ENCODE data around the gene ZNF462.
"Not testable (repeated sequence)": the region's sequence is repeated elsewhere in the genome, so short reads cannot be mapped to it uniquely, and the experiment has no call there.

The ZNF462 gene

GRCh38 chr9:106846307-106846706 is 16.7 kb upstream of the ZNF462 start:
- ChIA-PET POLR2A (no interaction called here), CTCF (no interaction called here)
- no peak for TF ChIP-seq LEF1 (IDR thresholded peaks at IDR 0.05; ENCODE audit: borderline replicate concordance)
- TF ChIP-seq TARDBP (IDR thresholded peaks at IDR 0.05) = no peak
- no peak for TF ChIP-seq CTBP1 (IDR thresholded peaks at IDR 0.05; ENCODE audit: borderline replicate concordance)
- DNase-seq (ENCODE audit: extremely low spot score) = no peak

GRCh38 chr9:106846857-106847256 is 16.1 kb upstream of the ZNF462 start:
- no peak for TF ChIP-seq FOXK2 (IDR thresholded peaks at IDR 0.05)
- no peak for TF ChIP-seq ELF4 (IDR thresholded peaks at IDR 0.05)
- no peak for TF ChIP-seq BHLHE40 (IDR thresholded peaks at IDR 0.05; ENCODE audit: borderline replicate concordance)
- TF ChIP-seq HDGF (IDR thresholded peaks at IDR 0.05; ENCODE audit: borderline replicate concordance) = no peak
- no peak for TF ChIP-seq FOXM1 (IDR thresholded peaks at IDR 0.05; ENCODE audit: borderline replicate concordance)
- TF ChIP-seq SP1 (IDR thresholded peaks at IDR 0.05) = no peak
- no peak for TF ChIP-seq TARDBP (IDR thresholded peaks at IDR 0.05)
- TF ChIP-seq NFRKB (IDR thresholded peaks at IDR 0.05) = no peak
- TF ChIP-seq FOXA1 (IDR thresholded peaks at IDR 0.05) = no peak
- TF ChIP-seq L3MBTL2 (conservative IDR thresholded peaks at IDR 0.05) = no peak
- TF ChIP-seq SUZ12 (IDR thresholded peaks at IDR 0.05) = no peak
- no peak for TF ChIP-seq LEF1 (IDR thresholded peaks at IDR 0.05; ENCODE audit: borderline replicate concordance)
- no peak for TF ChIP-seq ARNT (IDR thresholded peaks at IDR 0.05)
- no peak for TF ChIP-seq ZNF384 (IDR thresholded peaks at IDR 0.05)
- TF ChIP-seq, protein P1, sequence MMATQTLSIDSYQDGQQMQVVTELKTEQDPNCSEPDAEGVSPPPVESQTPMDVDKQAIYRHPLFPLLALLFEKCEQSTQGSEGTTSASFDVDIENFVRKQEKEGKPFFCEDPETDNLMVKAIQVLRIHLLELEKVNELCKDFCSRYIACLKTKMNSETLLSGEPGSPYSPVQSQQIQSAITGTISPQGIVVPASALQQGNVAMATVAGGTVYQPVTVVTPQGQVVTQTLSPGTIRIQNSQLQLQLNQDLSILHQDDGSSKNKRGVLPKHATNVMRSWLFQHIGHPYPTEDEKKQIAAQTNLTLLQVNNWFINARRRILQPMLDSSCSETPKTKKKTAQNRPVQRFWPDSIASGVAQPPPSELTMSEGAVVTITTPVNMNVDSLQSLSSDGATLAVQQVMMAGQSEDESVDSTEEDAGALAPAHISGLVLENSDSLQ (IDR thresholded peaks at IDR 0.05) = no peak
- TF ChIP-seq CTBP1 (IDR thresholded peaks at IDR 0.05; ENCODE audit: borderline replicate concordance) = no peak
- ChIA-PET CTCF (no interaction called here), POLR2A (no interaction called here)
- DNase-seq (ENCODE audit: extremely low spot score) = no peak

DNA sequence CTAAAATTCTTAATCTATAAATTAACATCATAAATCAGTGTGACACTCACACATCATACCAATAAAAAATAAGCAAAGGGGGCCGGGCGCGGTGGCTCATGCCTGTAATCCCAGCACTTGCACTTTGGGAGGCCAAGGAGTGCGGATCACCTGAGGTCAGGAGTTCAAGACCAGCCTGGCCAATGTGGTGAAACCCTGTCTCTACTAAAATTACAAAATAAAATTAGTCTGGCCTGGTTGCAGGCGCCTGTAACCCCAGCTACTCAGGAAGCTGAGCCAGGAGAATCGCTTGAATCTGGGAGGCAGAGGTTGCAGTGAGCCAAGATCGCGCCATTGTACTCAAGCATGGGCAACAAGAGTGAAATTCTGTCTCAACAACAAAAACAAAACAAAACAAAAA is 11.3 kb upstream of the ZNF462 start:
- DNase-seq (ENCODE audit: extremely low spot score); POLR2A ChIA-PET; CTCF ChIA-PET: not testable (repeated sequence)

GRCh38 chr9:106857811-106858470 is 5.0 kb upstream of the ZNF462 start:
- POLR2A ChIA-PET = no interaction called here
- CTCF ChIA-PET = no interaction called here
- no peak for TF ChIP-seq ARNT (IDR thresholded peaks at IDR 0.05)
- TF ChIP-seq LEF1 (IDR thresholded peaks at IDR 0.05; ENCODE audit: borderline replicate concordance) = no peak
- no peak for TF ChIP-seq FOXA1 (IDR thresholded peaks at IDR 0.05)
- no peak for TF ChIP-seq ELF4 (IDR thresholded peaks at IDR 0.05)
- TF ChIP-seq FOXK2 (IDR thresholded peaks at IDR 0.05) = no peak
- TF ChIP-seq HDGF (IDR thresholded peaks at IDR 0.05; ENCODE audit: borderline replicate concordance) = no peak
- no peak for TF ChIP-seq SP1 (IDR thresholded peaks at IDR 0.05)
- TF ChIP-seq BHLHE40 (IDR thresholded peaks at IDR 0.05; ENCODE audit: borderline replicate concordance) = no peak
- no peak for DNase-seq (ENCODE audit: extremely low spot score)

DNA sequence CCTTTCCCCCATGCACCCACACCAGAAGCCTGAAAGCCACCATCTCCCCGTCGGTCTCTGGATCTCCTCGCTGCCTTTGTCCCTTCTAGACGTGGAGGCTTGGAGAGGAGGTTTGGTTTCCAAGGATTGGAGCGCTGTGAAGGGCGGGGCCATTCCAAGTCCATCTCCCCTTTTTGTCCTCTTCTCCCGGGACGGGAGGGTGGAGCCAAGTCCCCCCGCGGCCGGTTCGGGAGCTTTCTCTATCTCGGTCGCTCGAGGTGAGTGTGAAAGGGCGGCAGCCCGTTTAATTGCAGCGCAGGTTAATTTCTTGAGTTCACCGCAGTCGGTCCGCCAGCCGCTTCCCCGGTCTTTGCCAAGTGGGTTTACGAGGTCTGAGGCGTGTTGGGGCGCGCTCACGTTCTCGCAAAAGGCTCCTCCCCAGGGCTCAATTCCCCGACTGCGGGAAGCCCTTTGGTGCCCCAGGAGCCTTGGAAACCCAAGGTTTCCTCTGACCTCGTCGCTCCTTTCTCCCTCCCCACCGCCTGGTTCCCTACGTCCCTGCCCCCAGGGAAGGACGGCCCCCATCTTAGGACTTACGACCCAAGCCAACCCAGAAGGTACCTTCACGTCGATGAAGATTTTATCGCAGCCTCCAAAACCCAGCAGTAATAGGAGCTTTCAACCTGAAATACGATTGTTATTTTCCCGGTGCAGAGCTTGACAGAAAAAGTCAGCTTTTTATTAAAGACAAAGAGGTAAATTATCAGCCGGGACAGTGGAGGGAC is 2.8 kb upstream of the ZNF462 start:
- CTCF ChIA-PET = no interaction called here
- POLR2A ChIA-PET = interaction anchor here (1.5 kb wide), 1 partner anchor 62 kb away, joined by 5 read pairs; no protein-coding TSS in a partner anchor
- TF ChIP-seq ZNF384 (IDR thresholded peaks at IDR 0.05) = no peak
- TF ChIP-seq FOXK2 (IDR thresholded peaks at IDR 0.05) = no peak
- TF ChIP-seq NFRKB (IDR thresholded peaks at IDR 0.05) = no peak
- TF ChIP-seq BHLHE40 (IDR thresholded peaks at IDR 0.05; ENCODE audit: borderline replicate concordance) = no peak
- no peak for TF ChIP-seq TARDBP (IDR thresholded peaks at IDR 0.05)
- no peak for TF ChIP-seq SUZ12 (IDR thresholded peaks at IDR 0.05)
- TF ChIP-seq SP1 (IDR thresholded peaks at IDR 0.05) = no peak
- no peak for TF ChIP-seq CTBP1 (IDR thresholded peaks at IDR 0.05; ENCODE audit: borderline replicate concordance)
- no peak for TF ChIP-seq FOXA1 (IDR thresholded peaks at IDR 0.05)
- TF ChIP-seq ELF4 (IDR thresholded peaks at IDR 0.05) = no peak
- TF ChIP-seq ARNT (IDR thresholded peaks at IDR 0.05) = no peak
- no peak for TF ChIP-seq LEF1 (IDR thresholded peaks at IDR 0.05; ENCODE audit: borderline replicate concordance)
- DNase-seq (ENCODE audit: extremely low spot score) = peak; percentile 23

DNA sequence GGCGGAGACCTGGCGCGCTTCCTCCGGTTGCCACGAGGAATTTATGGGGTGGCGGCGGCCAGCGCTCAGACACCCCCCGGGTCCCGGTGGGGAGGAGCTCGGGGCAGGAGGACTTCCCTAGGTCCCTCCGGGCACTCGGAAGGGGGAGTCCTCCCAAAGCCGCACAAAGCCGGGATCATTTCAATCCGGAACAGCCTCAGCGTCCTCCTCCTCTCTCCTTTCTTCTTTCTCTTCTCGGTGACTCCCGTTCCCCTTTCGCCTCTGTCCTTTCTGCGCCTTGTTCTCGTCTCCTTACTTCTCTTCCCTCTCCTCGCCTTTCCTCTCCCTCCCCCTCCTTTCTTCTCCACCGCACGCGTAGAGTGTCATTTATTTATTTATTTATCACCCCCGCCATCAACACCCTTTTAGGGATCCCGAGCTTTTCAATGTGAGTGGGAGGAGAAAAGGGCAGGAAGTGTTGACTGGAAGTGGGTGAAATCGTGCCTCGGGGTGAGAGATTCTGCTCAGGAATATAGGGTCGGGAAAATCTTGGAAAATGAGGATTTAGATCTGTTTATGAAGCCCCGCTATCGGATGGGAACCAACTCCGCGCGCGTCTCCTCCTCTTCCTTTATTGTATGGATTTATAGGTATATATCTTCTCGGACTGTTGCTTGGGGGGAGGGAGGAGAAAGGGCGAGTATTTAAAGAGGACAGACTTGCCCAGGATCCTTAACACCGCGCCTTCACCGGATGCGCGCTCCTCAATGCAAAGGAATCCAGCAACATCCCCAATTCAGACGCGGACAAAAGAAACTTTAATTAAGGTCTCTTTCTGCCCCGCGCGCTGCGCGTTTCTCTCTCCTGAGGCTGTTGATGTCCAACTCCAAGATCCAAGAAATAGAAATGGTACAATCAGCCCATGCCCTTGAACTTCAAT is 2.0 kb upstream of the ZNF462 start:
- ChIA-PET CTCF (no interaction called here), POLR2A (interaction anchor here (1.5 kb wide), 1 partner anchor 61 kb away, joined by 5 read pairs; no protein-coding TSS in a partner anchor)
- TF ChIP-seq BHLHE40 (IDR thresholded peaks at IDR 0.05; ENCODE audit: borderline replicate concordance) (no peak), TARDBP (IDR thresholded peaks at IDR 0.05) (no peak), SP1 (IDR thresholded peaks at IDR 0.05) (no peak), HDGF (IDR thresholded peaks at IDR 0.05; ENCODE audit: borderline replicate concordance) (no peak), ZNF384 (IDR thresholded peaks at IDR 0.05) (no peak), ARNT (IDR thresholded peaks at IDR 0.05) (no peak), FOXM1 (IDR thresholded peaks at IDR 0.05; ENCODE audit: borderline replicate concordance) (no peak), FOXK2 (IDR thresholded peaks at IDR 0.05) (no peak), SUZ12 (IDR thresholded peaks at IDR 0.05) (no peak), CTBP1 (IDR thresholded peaks at IDR 0.05; ENCODE audit: borderline replicate concordance) (no peak)
- TF ChIP-seq, protein P1 (IDR thresholded peaks at IDR 0.05) = no peak
- DNase-seq (ENCODE audit: extremely low spot score) = peak; percentile 8
